ENCODE measurements around the gene FMC1.
A peak's percentile ranks its signal among the peaks of the same experiment; 100 is the strongest.
"Not testable (repeated sequence)": the region's sequence is repeated elsewhere in the genome, so short reads cannot be mapped to it uniquely, and the experiment has no call there.

The FMC1 gene

GRCh38 chr7:139332697-139333359 lies 8.3 kb upstream of the FMC1 start:
- no peak for TF ChIP-seq ZFX (IDR thresholded peaks at IDR 0.05; ENCODE audit: borderline replicate concordance)
- no peak for TF ChIP-seq CTCF (IDR thresholded peaks at IDR 0.05)
- H3K27ac ChIP-seq: no peak overlapping the region

GRCh38 chr7:139333443-139333842 lies 7.7 kb upstream of the FMC1 start:
- H3K27ac ChIP-seq: not testable (repeated sequence)

GRCh38 chr7:139334399-139335150 lies 6.6 kb upstream of the FMC1 start:
- no peak for TF ChIP-seq ZFX (IDR thresholded peaks at IDR 0.05; ENCODE audit: borderline replicate concordance)
- TF ChIP-seq CTCF (IDR thresholded peaks at IDR 0.05): no peak
- no peak overlapping the region for H3K27ac ChIP-seq

- TF ChIP-seq ZFX (IDR thresholded peaks at IDR 0.05; ENCODE audit: borderline replicate concordance) (no peak), CTCF (IDR thresholded peaks at IDR 0.05) (no peak)
- peak overlapping the region; percentile 99 for H3K27ac ChIP-seq
These were observed 2.1 kb upstream of the FMC1 start for GRCh38 chr7:139339025-139339424.

- no peak for TF ChIP-seq ZFX (IDR thresholded peaks at IDR 0.05; ENCODE audit: borderline replicate concordance)
- no peak for TF ChIP-seq CTCF (IDR thresholded peaks at IDR 0.05)
- H3K27ac ChIP-seq: peak overlapping the region; percentile 99
These were observed 1.5 kb upstream of the FMC1 start for GRCh38 chr7:139339698-139340036.

GRCh38 chr7:139340037-139340807 lies 915 bp upstream of the FMC1 start:
- TF ChIP-seq CTCF (IDR thresholded peaks at IDR 0.05) (peak; percentile 95), ZFX (IDR thresholded peaks at IDR 0.05; ENCODE audit: borderline replicate concordance) (no peak)
- peak overlapping the region; percentile 99 for H3K27ac ChIP-seq

- TF ChIP-seq ZFX (IDR thresholded peaks at IDR 0.05; ENCODE audit: borderline replicate concordance): no peak
- no peak for TF ChIP-seq CTCF (IDR thresholded peaks at IDR 0.05)
- peak overlapping the region; percentile 99 for H3K27ac ChIP-seq
These were observed 404 bp upstream of the FMC1 start for GRCh38 chr7:139340808-139341057.
